ENCODE results near the gene STK25.
"Not testable (repeated sequence)": the region's sequence is repeated elsewhere in the genome, so short reads cannot be mapped to it uniquely, and the experiment has no call there.

The STK25 gene

GRCh38 chr2:241534701-241535375 is 26.5 kb upstream of the STK25 start:
- ChIA-PET CTCF (interaction anchor here (1.3 kb wide), 1 partner anchor 19 kb away, joined by 6 read pairs; no protein-coding TSS in a partner anchor), POLR2A (no interaction called here)
- H3K4me3 ChIP-seq (ENCODE audit: low read depth, low read length) = no peak overlapping the region
- TF ChIP-seq CTCF (IDR thresholded peaks at IDR 0.05; ENCODE audit: insufficient read depth, low read length, missing control alignments) = no peak
- DNase-seq (ENCODE audit: low read depth, low spot score) = no peak

- H3K4me3 ChIP-seq (ENCODE audit: low read depth, low read length) = no peak overlapping the region
- CTCF ChIA-PET = interaction anchor here (1.3 kb wide), 1 partner anchor 18 kb away, joined by 6 read pairs; no protein-coding TSS in a partner anchor
- DNase-seq (ENCODE audit: low read depth, low spot score) = no peak
- TF ChIP-seq CTCF (IDR thresholded peaks at IDR 0.05; ENCODE audit: insufficient read depth, low read length, missing control alignments) = no peak
- POLR2A ChIA-PET = interaction anchor here (0.7 kb wide), 1 partner anchor 79 kb away, joined by 3 read pairs; no protein-coding TSS in a partner anchor
These were observed 25.9 kb upstream of the STK25 start for GRCh38 chr2:241534293-241534692.

GRCh38 chr2:241532733-241533601 is 24.6 kb upstream of the STK25 start:
- no peak for TF ChIP-seq CTCF (IDR thresholded peaks at IDR 0.05; ENCODE audit: insufficient read depth, low read length, missing control alignments)
- ChIA-PET CTCF (no interaction called here), POLR2A (no interaction called here)
- H3K4me3 ChIP-seq (ENCODE audit: low read depth, low read length) = no peak overlapping the region
- no peak for DNase-seq (ENCODE audit: low read depth, low spot score)

- CTCF ChIA-PET = no interaction called here
These were observed 23.8 kb upstream of the STK25 start for GRCh38 chr2:241532168-241532567.

GRCh38 chr2:241531161-241531722 is 22.9 kb upstream of the STK25 start:
- H3K4me3 ChIP-seq (ENCODE audit: low read depth, low read length) = no peak overlapping the region
- TF ChIP-seq CTCF (IDR thresholded peaks at IDR 0.05; ENCODE audit: insufficient read depth, low read length, missing control alignments) = no peak
- POLR2A ChIA-PET = no interaction called here
- CTCF ChIA-PET = no interaction called here
- DNase-seq (ENCODE audit: low read depth, low spot score) = no peak

More at GRCh38 chr2:241532168-241532567, 23.8 kb upstream of the STK25 start:
- DNase-seq (ENCODE audit: low read depth, low spot score) = no peak
- TF ChIP-seq CTCF (IDR thresholded peaks at IDR 0.05; ENCODE audit: insufficient read depth, low read length, missing control alignments) = no peak
- POLR2A ChIA-PET = no interaction called here
- H3K4me3 ChIP-seq (ENCODE audit: low read depth, low read length) = no peak overlapping the region

- no peak for DNase-seq (ENCODE audit: low read depth, low spot score)
- CTCF ChIA-PET = no interaction called here
- TF ChIP-seq CTCF (IDR thresholded peaks at IDR 0.05; ENCODE audit: insufficient read depth, low read length, missing control alignments) = no peak
- H3K4me3 ChIP-seq (ENCODE audit: low read depth, low read length) = no peak overlapping the region
- POLR2A ChIA-PET = no interaction called here
These were observed 22.2 kb upstream of the STK25 start for GRCh38 chr2:241530571-241530970.

GRCh38 chr2:241525818-241526780 is 17.7 kb upstream of the STK25 start:
- POLR2A ChIA-PET = interaction anchor here (0.7 kb wide), 1 partner anchor 199 kb away, joined by 3 read pairs; no protein-coding TSS in a partner anchor
- DNase-seq (ENCODE audit: low read depth, low spot score); CTCF ChIA-PET; H3K4me3 ChIP-seq (ENCODE audit: low read depth, low read length): not testable (repeated sequence)
